GM20431 (cell line): ENCODE measurements around the gene GRM5.

ENCODE experiments used
- in situ Hi-C: fragments of 300-500 bp; cut with MseI, MboI; formaldehyde crosslinking; loops from one replicate; pipeline ENCODE4 v1.15.0; 2020; ENCODE audit warnings: low sequenced_read_pairs; ENCODE audit not compliant: unreplicated experiment

The GRM5 gene

DNA sequence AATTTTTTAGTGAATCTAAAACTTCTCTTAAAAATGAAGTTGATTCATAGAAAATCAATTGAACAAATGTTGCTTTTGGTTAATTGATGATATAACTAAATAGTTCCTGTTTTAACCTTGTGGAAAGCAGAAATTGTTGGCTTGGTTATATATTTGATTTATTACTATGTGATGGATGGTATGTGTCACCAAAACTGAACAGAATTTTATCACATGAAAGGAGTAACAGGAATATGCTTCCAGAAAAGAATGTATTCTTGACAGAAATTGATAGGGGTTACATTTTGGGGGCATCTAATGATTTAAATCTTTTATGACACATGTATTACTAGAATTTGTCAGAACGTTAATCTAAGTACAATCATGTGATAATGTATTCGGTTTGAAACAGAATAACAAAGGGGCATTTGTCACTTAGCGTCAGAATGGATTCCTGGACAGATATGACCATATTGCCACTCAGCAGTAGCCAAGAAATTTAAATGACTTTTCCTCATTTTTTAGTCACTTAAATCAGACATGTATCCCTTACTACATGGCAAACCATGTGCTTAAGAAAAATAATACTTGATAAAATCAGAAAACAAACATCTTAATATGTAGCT lies 295.2 kb downstream of the GRM5 start:
- in situ Hi-C loops = no loop called here

DNA sequence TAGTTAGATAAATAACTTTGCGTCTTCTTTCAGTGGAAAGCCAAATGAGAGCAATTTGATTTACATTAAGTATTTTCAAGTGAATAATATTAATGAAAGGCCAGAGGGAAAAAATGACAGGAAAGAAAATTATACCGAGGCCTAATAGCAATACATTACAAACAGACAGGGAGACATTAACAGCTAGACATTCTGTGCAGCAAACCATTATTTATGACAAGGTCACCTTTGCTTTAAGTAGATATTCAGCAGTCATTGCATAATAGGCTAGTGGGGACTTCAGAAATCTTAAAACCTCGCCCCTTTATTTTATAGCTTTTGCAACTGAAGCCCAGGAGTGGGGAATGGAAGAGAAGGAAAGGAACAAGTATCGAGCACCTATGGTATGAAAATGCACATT lies 321.6 kb downstream of the GRM5 start:
- in situ Hi-C loops = no loop called here

DNA sequence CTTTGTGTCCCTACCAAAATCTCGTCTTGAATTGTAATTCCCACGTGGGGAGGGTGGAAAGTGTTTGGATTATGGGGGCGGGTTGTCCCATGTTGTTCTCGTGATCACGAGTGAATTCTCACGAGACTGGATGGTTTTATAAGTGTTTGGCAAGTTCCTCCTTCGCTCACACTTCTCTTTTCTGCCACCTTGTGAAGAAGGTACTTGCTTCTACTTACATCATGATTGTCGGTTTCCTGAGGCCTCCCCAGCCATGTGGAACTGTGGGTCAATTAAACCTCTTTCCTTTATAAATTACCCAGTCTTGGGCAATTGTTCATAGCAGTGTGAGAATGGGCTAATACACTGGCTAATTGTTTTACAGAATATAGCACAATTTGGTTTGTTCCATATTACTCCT lies 326.3 kb downstream of the GRM5 start:
- in situ Hi-C loops = no loop called here

DNA sequence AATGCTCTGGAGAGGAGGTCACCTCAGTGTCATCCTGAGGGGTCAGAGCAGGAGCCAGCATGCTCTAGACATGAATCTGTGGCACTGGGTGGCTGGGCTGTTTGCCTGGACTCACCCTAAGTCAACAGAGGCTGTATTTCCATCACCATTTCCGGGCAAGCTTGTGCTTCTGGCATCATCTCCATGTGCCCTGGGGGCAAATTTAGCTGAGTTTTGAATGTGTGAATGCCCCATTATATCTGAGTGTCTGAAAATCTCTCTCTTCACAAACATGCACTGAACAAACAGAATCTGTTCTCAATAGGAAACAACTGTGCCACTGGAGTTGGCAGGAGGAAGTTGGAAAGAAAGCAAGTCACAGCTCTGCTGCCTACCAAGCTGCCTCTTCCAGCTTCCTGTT lies 356.2 kb downstream of the GRM5 start:
- in situ Hi-C loops = no loop called here

DNA sequence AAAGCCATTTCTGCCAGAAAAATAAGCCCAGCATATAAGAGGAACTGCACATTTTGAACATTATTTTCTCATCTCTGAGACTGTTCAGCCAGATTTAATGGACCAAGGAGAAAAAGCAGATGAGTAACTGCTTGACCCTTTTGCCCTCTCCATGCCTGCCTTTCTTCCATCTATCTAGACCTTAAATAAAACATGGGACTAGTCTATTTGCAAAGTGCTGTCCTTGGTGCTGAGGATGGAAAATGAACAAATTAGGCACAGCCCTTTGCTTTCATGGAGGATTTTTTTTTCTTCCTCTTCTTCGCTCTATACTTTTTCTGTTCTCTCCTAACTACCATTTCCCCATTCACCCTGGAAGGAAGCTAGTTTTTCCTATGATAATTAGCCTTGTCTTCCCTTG lies 361.3 kb downstream of the GRM5 start:
- in situ Hi-C loops = no loop called here

DNA sequence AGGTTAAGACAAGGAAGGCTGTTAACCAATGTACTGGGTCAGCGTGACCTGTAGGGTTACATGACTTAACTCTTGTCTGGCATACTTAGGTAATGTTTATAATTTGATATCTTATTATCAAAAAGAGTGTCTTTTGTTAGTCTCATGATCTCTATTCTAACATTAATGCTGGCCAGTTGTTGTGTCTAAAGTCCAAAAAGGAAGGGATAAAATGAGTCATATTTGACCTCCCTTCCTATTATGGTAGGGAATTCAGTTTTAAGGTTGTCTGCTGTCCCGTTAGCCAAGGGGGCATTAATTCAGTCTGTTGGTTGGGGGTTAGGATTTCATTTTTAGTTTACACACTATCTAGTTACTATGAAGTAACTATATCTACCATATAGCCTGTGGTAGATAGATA lies 364.0 kb downstream of the GRM5 start:
- in situ Hi-C loops = no loop called here

DNA sequence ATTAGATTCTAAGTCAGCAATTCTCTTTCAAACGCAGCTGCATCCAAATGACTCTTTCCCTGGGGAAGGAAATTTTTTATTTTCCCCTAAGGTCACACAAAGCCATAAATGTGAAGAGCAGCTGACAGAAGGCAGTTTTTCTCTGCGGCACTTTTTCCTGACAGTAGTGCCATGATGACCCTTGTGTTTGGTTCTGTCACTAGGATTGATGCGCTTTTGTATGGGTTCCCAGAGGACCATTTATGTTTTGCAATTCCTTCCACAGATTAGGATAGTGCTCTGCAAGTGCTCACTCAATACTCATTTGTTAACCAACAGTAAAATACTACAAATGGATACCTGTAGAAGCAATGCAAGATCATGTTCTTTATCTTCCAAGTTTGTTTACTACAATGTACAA lies 368.6 kb downstream of the GRM5 start:
- in situ Hi-C loops = no loop called here

GRCh38 chr11:88695689-88696414 lies 369.9 kb downstream of the GRM5 start:
- in situ Hi-C loops = no loop called here

- in situ Hi-C loops = no loop called here
Measured at GRCh38 chr11:88692306-88693086, 373.3 kb downstream of the GRM5 start.

DNA sequence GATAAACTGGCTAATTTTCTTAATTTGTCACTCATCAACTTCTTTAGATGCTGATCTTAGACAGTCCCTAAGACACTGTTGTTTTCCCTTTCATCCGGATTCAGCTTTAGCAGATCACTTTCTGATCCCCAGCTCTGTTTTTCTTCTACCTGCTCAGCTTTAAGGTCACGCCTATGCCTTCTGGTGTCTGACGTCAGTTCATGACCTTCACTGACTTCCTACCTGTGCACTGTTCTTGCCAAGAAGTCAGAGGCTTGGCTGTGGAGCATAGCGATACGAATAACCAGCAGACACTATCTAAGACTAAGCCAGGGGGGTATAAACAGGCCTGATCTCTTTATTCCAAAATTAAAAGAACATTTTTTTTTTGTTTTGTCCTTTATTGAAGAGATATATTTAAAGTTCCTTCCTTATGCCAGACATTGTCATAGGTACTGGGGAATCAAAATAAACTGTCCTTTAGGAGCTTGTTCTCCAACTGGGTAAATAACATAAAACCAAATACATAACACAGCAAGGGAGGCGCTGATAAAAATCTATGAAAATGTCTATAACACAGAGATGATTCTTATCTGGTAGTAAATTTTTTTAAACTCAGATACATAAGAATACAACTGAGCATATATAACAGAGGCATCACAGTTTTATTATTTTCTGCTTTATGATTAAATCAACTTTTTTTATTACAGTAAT lies 376.1 kb downstream of the GRM5 start:
- in situ Hi-C loops = no loop called here

DNA sequence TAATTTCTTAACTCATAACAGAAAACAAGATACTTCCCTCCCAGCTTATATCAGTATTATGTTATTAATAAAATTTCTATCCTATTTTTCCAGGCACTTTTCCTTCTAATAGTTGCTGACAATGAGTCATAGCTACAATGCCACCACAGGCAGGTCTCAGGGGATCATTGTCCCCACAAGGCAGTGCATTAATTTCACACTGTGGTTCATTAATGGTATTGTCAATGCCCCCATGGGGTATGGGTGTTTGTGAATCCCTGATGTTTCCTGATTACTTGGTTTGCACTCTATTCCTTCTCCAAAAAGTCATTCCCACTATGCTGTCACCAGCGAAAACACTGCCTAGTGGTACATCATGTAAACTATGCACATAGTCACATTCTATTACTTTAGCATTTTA lies 382.8 kb downstream of the GRM5 start:
- in situ Hi-C loops = no loop called here

- in situ Hi-C loops = no loop called here
Measured at GRCh38 chr11:88680806-88681205, 385.0 kb downstream of the GRM5 start.

DNA sequence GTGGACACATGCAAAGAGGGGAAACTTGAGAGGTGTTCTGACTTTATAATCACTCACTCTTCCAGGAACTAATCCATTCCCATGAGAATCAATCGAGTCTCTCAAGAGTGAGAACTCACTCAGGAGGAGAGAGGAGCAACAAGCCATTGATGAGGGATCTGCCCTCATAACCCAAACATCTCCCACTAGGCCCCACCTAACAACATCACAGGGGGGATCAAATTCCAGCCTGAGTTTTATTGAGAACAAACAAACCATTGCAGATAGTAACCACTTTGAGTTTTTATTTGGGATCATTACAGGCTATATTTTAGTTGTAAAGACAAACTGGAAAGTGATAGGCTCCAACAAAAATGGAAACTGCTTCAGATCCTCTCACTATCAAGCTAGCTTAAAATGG lies 399.4 kb downstream of the GRM5 start:
- in situ Hi-C loops = no loop called here

- in situ Hi-C loops = no loop called here
Measured at GRCh38 chr11:88657076-88657738, 408.6 kb downstream of the GRM5 start.

- in situ Hi-C loops = no loop called here
Measured at GRCh38 chr11:88656283-88656682, 409.5 kb downstream of the GRM5 start.

DNA sequence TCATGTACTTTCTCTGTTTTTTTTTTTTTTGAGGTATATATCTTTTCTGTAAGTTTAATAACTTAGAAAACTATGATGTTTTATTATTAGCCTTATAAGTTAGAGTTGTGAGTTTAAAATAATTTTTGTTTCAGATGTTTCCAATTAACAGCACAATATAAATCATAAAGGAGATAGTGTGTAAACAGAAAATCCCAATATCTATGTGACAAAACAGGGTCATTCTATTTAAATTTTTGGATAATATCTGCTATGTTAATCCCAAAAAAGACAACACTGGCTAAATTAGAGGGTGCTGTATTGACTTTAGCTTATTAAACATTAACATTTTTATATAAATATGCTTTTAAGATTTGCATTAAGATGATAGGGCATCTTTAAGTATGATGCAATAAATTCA lies 410.1 kb downstream of the GRM5 start:
- in situ Hi-C loops = no loop called here

DNA sequence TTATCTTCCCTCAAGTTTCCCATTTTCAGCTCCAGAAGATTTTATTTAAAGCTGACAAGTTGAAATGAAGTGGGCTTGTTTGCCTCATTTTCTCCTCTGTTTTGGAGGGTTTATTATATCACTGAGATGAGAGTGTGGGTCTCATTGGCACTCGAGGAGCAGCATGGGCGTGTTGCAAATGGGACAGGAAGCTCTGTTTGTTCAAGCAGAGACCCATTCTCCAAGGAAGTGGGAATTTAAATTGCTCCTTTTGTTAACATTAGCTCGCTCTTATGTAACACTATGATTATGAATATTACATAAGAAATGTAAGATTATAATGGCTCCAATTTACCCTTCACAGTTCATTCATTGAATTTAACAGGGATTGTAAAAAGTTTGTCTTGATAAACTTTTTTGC lies 410.6 kb downstream of the GRM5 start:
- in situ Hi-C loops = no loop called here

GRCh38 chr11:88651556-88651955 lies 414.2 kb downstream of the GRM5 start:
- in situ Hi-C loops = no loop called here

DNA sequence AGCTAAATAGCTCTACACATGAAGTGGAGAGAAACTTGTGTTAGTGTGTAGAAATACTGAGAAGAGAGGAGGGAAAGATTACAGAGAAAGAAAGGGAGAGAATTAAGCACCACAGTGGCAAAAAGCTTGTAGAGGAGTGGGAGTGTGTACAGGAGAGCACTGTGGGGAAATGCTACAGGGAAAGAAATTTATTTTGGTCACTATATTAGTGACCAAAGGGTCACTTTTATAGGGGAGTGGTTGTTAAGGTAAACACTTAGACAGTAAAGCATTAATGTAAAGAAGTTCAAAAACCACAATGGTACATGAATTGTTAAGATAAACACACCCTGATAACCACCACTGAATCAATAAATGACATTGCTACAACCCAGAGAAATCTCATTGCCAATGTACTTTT lies 421.1 kb downstream of the GRM5 start:
- in situ Hi-C loops = no loop called here

GRCh38 chr11:88632163-88632562 lies 433.6 kb downstream of the GRM5 start:
- in situ Hi-C loops = no loop called here
